Measurements from ENCODE around the gene CIT.
A peak's percentile ranks its signal among the peaks of the same experiment; 100 is the strongest.

The CIT gene

DNA sequence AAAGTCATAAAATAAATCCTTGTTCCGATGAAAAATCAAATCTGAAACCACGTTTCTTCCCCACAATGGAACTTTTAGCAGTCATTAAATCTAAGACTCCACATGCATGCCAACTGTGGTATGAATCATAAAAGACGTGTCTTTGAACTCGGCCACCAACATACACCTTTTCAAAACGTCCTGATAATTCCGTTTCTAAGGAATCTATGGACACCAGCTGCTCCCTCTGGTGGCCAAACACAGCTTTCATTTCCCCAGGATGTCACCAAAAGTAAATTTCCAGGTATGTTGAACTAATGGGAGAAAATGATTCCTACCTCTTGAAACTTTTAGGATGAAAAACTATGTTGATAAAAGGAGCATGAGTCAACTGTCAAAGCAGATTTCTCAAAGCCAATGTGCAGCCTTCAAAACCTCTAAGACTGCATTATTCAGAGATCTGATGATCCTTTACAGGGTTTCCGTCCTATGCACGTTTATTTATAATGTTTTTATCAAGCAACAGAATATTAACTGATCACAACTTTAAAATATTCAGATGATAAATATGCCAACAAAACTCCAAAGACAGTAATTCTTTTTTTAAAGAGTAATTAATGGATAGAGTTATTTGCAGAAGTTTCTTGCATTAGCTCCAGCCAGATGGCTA is 96.2 kb downstream of the CIT start (continued):
- TF ChIP-seq PRDM1 (tag by site-specific recombination; IDR thresholded peaks at IDR 0.05): 0 out of 2 replicates have a peak, but pooled peaks have one; percentile 34
- no peak for TF ChIP-seq ZNF837 (tag by site-specific recombination; IDR thresholded peaks at IDR 0.05)
- TF ChIP-seq, protein P1, sequence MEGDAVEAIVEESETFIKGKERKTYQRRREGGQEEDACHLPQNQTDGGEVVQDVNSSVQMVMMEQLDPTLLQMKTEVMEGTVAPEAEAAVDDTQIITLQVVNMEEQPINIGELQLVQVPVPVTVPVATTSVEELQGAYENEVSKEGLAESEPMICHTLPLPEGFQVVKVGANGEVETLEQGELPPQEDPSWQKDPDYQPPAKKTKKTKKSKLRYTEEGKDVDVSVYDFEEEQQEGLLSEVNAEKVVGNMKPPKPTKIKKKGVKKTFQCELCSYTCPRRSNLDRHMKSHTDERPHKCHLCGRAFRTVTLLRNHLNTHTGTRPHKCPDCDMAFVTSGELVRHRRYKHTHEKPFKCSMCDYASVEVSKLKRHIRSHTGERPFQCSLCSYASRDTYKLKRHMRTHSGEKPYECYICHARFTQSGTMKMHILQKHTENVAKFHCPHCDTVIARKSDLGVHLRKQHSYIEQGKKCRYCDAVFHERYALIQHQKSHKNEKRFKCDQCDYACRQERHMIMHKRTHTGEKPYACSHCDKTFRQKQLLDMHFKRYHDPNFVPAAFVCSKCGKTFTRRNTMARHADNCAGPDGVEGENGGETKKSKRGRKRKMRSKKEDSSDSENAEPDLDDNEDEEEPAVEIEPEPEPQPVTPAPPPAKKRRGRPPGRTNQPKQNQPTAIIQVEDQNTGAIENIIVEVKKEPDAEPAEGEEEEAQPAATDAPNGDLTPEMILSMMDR (tag by site-specific recombination; IDR thresholded peaks at IDR 0.05): peak; percentile 50

DNA sequence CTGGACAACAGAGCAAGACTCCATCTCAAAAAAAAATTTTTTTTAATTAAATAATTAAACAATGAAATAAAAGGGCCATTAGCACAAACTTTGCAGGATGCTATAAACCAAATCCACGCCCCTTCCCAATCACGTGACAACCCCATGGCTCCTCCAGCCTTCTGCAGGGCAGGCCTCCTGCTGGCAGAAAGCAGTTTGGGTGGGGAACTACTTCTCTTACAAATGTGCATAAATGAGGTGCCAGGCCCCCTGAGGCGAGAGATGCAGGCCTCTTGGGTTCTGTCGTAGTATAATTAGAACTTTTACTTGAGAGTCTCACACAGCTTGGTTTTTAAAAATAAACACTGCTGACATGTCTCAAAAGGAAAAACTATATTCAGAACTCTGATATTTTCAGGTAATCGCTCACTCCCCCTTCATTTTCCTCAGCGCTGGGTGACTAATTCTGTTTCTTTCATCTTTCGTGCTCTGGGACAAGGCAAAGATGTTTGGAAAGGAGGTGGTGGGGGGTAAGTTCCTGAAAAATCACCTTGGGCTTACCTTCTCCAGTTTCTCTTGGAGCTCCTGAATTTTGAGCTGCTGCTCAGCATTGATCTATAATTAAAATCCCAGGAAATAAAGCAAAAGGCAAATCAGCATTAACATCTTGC is 101.7 kb downstream of the CIT start:
- H3K36me3 ChIP-seq (ENCODE audit: control insufficient read depth in 2 of 2, insufficient read depth in 1 of 2, low read length in 2 of 2): peaks cover 27 to 62% of the 10 kb centered on the region in 2 experiments
- H3K9me3 ChIP-seq (ENCODE audit: control insufficient read depth, insufficient read depth, low read depth, low read length): no peaks in the 10 kb centered on the region
- no peak overlapping the region for H3K4me3 ChIP-seq (ENCODE audit: low read depth, low read length)
- no peak overlapping the region for H3K27ac ChIP-seq (ENCODE audit: extremely low read depth, low read depth, low read length)
- POLR2A ChIA-PET: no interaction called here
- no peaks in the 10 kb centered on the region for H3K4me1 ChIP-seq (ENCODE audit: control insufficient read depth, insufficient read depth, low read length)
- CTCF ChIA-PET: no interaction called here
- TF ChIP-seq ZNF221 (tag by site-specific recombination; IDR thresholded peaks at IDR 0.05; ENCODE audit: borderline replicate concordance) (no peak), ZNF830 (tag by site-specific recombination; IDR thresholded peaks at IDR 0.05; ENCODE audit: low read depth) (no peak), KLF7 (tag by site-specific recombination; IDR thresholded peaks at IDR 0.05; ENCODE audit: borderline replicate concordance) (no peak), ZNF121 (tag by site-specific recombination; IDR thresholded peaks at IDR 0.05) (0 out of 2 replicates have a peak, but pooled peaks have one; percentile 19), ZNF664 (tag by site-specific recombination; IDR thresholded peaks at IDR 0.05) (no peak)

DNA sequence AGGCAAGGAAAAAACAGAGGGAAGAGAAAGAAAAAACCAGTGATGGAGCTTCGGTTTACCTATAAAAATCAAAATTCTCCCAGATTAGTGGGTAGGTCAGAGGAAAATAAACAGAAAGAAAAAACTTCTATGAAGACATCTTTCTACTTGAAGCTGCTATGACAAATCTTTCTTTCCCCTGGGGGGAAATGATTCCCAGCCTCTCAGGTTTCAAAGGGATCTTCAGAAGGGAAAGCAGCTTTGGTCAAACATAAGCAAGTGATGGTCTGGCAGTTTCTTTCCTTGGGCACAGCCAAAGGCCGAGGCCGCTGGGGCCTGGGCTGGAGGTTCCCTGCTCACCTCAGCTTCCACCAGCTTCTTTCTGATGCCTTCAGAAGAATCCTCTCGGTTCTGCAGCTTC is 104.7 kb downstream of the CIT start:
- H3K36me3 ChIP-seq (ENCODE audit: control insufficient read depth in 2 of 2, insufficient read depth in 1 of 2, low read length in 2 of 2): peaks cover 31 to 70% of the 10 kb centered on the region in 2 experiments
- H3K9me3 ChIP-seq (ENCODE audit: control insufficient read depth, insufficient read depth, low read depth, low read length): no peaks in the 10 kb centered on the region
- H3K4me1 ChIP-seq (ENCODE audit: control insufficient read depth, insufficient read depth, low read length): no peaks in the 10 kb centered on the region
- no peak overlapping the region for H3K27ac ChIP-seq (ENCODE audit: extremely low read depth, low read depth, low read length)
- ChIA-PET CTCF (no interaction called here), POLR2A (no interaction called here)
- H3K4me3 ChIP-seq (ENCODE audit: low read depth, low read length): no peak overlapping the region
- TF ChIP-seq, protein P2, sequence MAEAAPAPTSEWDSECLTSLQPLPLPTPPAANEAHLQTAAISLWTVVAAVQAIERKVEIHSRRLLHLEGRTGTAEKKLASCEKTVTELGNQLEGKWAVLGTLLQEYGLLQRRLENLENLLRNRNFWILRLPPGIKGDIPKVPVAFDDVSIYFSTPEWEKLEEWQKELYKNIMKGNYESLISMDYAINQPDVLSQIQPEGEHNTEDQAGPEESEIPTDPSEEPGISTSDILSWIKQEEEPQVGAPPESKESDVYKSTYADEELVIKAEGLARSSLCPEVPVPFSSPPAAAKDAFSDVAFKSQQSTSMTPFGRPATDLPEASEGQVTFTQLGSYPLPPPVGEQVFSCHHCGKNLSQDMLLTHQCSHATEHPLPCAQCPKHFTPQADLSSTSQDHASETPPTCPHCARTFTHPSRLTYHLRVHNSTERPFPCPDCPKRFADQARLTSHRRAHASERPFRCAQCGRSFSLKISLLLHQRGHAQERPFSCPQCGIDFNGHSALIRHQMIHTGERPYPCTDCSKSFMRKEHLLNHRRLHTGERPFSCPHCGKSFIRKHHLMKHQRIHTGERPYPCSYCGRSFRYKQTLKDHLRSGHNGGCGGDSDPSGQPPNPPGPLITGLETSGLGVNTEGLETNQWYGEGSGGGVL (tag by site-specific recombination; IDR thresholded peaks at IDR 0.05): no peak
- no peak for TF ChIP-seq GFI1B (tag by site-specific recombination; IDR thresholded peaks at IDR 0.05)
- no peak for TF ChIP-seq ZNF629 (tag by site-specific recombination; IDR thresholded peaks at IDR 0.05)
- no peak for TF ChIP-seq ZNF404 (tag by site-specific recombination; IDR thresholded peaks at IDR 0.05)
- TF ChIP-seq, protein P3, sequence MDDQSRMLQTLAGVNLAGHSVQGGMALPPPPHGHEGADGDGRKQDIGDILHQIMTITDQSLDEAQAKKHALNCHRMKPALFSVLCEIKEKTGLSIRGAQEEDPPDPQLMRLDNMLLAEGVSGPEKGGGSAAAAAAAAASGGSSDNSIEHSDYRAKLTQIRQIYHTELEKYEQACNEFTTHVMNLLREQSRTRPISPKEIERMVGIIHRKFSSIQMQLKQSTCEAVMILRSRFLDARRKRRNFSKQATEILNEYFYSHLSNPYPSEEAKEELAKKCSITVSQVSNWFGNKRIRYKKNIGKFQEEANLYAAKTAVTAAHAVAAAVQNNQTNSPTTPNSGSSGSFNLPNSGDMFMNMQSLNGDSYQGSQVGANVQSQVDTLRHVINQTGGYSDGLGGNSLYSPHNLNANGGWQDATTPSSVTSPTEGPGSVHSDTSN (CRISPR knock-in tag; IDR thresholded peaks at IDR 0.05): no peak
- TF ChIP-seq, protein P4, sequence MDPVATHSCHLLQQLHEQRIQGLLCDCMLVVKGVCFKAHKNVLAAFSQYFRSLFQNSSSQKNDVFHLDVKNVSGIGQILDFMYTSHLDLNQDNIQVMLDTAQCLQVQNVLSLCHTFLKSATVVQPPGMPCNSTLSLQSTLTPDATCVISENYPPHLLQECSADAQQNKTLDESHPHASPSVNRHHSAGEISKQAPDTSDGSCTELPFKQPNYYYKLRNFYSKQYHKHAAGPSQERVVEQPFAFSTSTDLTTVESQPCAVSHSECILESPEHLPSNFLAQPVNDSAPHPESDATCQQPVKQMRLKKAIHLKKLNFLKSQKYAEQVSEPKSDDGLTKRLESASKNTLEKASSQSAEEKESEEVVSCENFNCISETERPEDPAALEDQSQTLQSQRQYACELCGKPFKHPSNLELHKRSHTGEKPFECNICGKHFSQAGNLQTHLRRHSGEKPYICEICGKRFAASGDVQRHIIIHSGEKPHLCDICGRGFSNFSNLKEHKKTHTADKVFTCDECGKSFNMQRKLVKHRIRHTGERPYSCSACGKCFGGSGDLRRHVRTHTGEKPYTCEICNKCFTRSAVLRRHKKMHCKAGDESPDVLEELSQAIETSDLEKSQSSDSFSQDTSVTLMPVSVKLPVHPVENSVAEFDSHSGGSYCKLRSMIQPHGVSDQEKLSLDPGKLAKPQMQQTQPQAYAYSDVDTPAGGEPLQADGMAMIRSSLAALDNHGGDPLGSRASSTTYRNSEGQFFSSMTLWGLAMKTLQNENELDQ (tag by site-specific recombination; IDR thresholded peaks at IDR 0.05; ENCODE audit: low read depth): no peak
- TF ChIP-seq YY2 (tag by site-specific recombination; IDR thresholded peaks at IDR 0.05): no peak
- TF ChIP-seq ZNF747 (tag by site-specific recombination; IDR thresholded peaks at IDR 0.05): no peak
- TF ChIP-seq ZNF157 (tag by site-specific recombination; IDR thresholded peaks at IDR 0.05): no peak
- no peak for TF ChIP-seq ZNF214 (tag by site-specific recombination; IDR thresholded peaks at IDR 0.05; ENCODE audit: borderline replicate concordance)
- TF ChIP-seq, protein P5, sequence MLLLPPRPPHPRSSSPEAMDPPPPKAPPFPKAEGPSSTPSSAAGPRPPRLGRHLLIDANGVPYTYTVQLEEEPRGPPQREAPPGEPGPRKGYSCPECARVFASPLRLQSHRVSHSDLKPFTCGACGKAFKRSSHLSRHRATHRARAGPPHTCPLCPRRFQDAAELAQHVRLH (tag by site-specific recombination; IDR thresholded peaks at IDR 0.05): no peak
- TF ChIP-seq ZBTB17 (tag by site-specific recombination; IDR thresholded peaks at IDR 0.05): no peak
- TF ChIP-seq RBAK (tag by site-specific recombination; IDR thresholded peaks at IDR 0.05): no peak
- TF ChIP-seq ZNF544 (tag by site-specific recombination; IDR thresholded peaks at IDR 0.05): no peak
- TF ChIP-seq ZNF146 (tag by site-specific recombination; IDR thresholded peaks at IDR 0.05): no peak
- TF ChIP-seq, protein P6, sequence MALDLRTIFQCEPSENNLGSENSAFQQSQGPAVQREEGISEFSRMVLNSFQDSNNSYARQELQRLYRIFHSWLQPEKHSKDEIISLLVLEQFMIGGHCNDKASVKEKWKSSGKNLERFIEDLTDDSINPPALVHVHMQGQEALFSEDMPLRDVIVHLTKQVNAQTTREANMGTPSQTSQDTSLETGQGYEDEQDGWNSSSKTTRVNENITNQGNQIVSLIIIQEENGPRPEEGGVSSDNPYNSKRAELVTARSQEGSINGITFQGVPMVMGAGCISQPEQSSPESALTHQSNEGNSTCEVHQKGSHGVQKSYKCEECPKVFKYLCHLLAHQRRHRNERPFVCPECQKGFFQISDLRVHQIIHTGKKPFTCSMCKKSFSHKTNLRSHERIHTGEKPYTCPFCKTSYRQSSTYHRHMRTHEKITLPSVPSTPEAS (tag by site-specific recombination; IDR thresholded peaks at IDR 0.05): no peak
- TF ChIP-seq ZSCAN23 (tag by site-specific recombination; IDR thresholded peaks at IDR 0.05): no peak
